SK-N-SH treated with all-trans-retinoic acid at 6 μM for 48 hours (cell line): Measurements from ENCODE around the gene SLC6A19.

Source experiments
- ATAC-seq: fragments of 200-7000 bp; cut with Tn5 transposase; 3 replicates; pipeline ENCODE4 v1.9.1; 2020; ENCODE audit warnings: mild to moderate bottlenecking, moderate library complexity
- ARNTL ChIP-seq: fragments of 450-650 bp; formaldehyde crosslinking; IDR thresholded peaks from 2 replicates; pipeline ENCODE4 v1.5.0; 2020; ENCODE audit warnings: low read depth, mild to moderate bottlenecking, moderate library complexity, borderline replicate concordance
- BACH2 ChIP-seq: fragments of 250-450 bp; sonication (Bioruptor Pico); IDR thresholded peaks from 2 replicates; pipeline ENCODE4 v1.9.0; 2021; ENCODE audit warnings: mild to moderate bottlenecking, borderline replicate concordance
- CSDC2 ChIP-seq: fragments of 250-450 bp; sonication (Bioruptor Pico); IDR thresholded peaks from 2 replicates; pipeline ENCODE4 v1.5.0; 2020; ENCODE audit warnings: mild to moderate bottlenecking, moderate library complexity
- ESRRG ChIP-seq: fragments of 250-450 bp; sonication (Bioruptor Pico); IDR thresholded peaks from 2 replicates; pipeline ENCODE4 v1.6.1; 2021; ENCODE audit warnings: mild to moderate bottlenecking
- GLIS3 ChIP-seq: fragments of 250-450 bp; sonication (Bioruptor Pico); IDR thresholded peaks from 2 replicates; pipeline ENCODE4 v1.5.0; 2020; ENCODE audit warnings: mild to moderate bottlenecking, moderate library complexity
- ISL1 ChIP-seq: fragments of 250-450 bp; sonication (Bioruptor Pico); IDR thresholded peaks from 2 replicates; pipeline ENCODE4 v2.1.2; 2022; ENCODE audit warnings: mild to moderate bottlenecking, moderate library complexity
- OSR1 ChIP-seq: fragments of 250-450 bp; sonication (Bioruptor Pico); IDR thresholded peaks from 2 replicates; pipeline ENCODE4 v1.8.0; 2022; ENCODE audit warnings: moderate library complexity, mild to moderate bottlenecking, inconsistent platforms
- PPARA ChIP-seq: fragments of 250-450 bp; sonication (Bioruptor Pico); IDR thresholded peaks from 2 replicates; pipeline ENCODE4 v1.5.0; 2020; ENCODE audit warnings: mild to moderate bottlenecking, borderline replicate concordance
- RARB ChIP-seq: fragments of 250-450 bp; sonication (Bioruptor Pico); IDR thresholded peaks from 2 replicates; pipeline ENCODE4 v1.8.0; 2021; ENCODE audit warnings: mild to moderate bottlenecking, moderate library complexity
- SNAI2 ChIP-seq: fragments of 250-450 bp; sonication (Bioruptor Pico); IDR thresholded peaks from 2 replicates; pipeline ENCODE4 v1.5.0; 2020; ENCODE audit warnings: mild to moderate bottlenecking, moderate library complexity
- TOX ChIP-seq: fragments of 250-450 bp; sonication (Bioruptor Pico); IDR thresholded peaks from 2 replicates; pipeline ENCODE4 v1.8.0; 2021; ENCODE audit warnings: mild to moderate bottlenecking, moderate library complexity, borderline replicate concordance
- ZC3H10 ChIP-seq: fragments of 250-450 bp; sonication (Bioruptor Pico); IDR thresholded peaks from 2 replicates; pipeline ENCODE4 v1.5.1; 2021; ENCODE audit warnings: mild to moderate bottlenecking, moderate library complexity
- ZFP3 ChIP-seq: fragments of 250-450 bp; sonication (Bioruptor Pico); IDR thresholded peaks from 2 replicates; pipeline ENCODE4 v1.5.0; 2020; ENCODE audit warnings: mild to moderate bottlenecking, moderate library complexity
- ZFP30 ChIP-seq: fragments of 450-650 bp; formaldehyde crosslinking; IDR thresholded peaks from 2 replicates; pipeline ENCODE4 v1.5.0; 2022; ENCODE audit warnings: mild to moderate bottlenecking, moderate library complexity
- ZNF70 ChIP-seq: fragments of 450-650 bp; formaldehyde crosslinking; IDR thresholded peaks from 2 replicates; pipeline ENCODE4 v1.5.0; 2020; ENCODE audit warnings: mild to moderate bottlenecking, moderate library complexity
- ZNF8 ChIP-seq: fragments of 450-650 bp; formaldehyde crosslinking; IDR thresholded peaks from 2 replicates; pipeline ENCODE4 v1.5.0; 2020; ENCODE audit warnings: mild to moderate bottlenecking, moderate library complexity
- TF ChIP-seq, protein P1 (sequence below): fragments of 250-450 bp; sonication (Bioruptor Pico); IDR thresholded peaks from 2 replicates; pipeline ENCODE4 v1.5.1; 2020; ENCODE audit warnings: low read depth, mild to moderate bottlenecking, moderate library complexity
- TF ChIP-seq, protein P2 (sequence below): fragments of 250-450 bp; sonication (Bioruptor Pico); IDR thresholded peaks from 2 replicates; pipeline ENCODE4 v1.5.0; 2020; ENCODE audit warnings: mild to moderate bottlenecking, moderate library complexity
- TF ChIP-seq, protein P3 (sequence below): fragments of 250-450 bp; sonication (Bioruptor Pico); IDR thresholded peaks from 2 replicates; pipeline ENCODE4 v1.8.0; 2021; ENCODE audit warnings: low read depth, mild to moderate bottlenecking, moderate library complexity, borderline replicate concordance
- TF ChIP-seq, protein P4 (sequence below): fragments of 250-450 bp; sonication (Bioruptor Pico); IDR thresholded peaks from 2 replicates; pipeline ENCODE4 v1.5.1; 2021; ENCODE audit warnings: mild to moderate bottlenecking, moderate library complexity
- TF ChIP-seq, protein P5 (sequence below): fragments of 250-450 bp; sonication (Bioruptor Pico); IDR thresholded peaks from 2 replicates; pipeline ENCODE4 v1.8.0; 2020; ENCODE audit warnings: mild to moderate bottlenecking, moderate library complexity, borderline replicate concordance

The SLC6A19 gene

DNA sequence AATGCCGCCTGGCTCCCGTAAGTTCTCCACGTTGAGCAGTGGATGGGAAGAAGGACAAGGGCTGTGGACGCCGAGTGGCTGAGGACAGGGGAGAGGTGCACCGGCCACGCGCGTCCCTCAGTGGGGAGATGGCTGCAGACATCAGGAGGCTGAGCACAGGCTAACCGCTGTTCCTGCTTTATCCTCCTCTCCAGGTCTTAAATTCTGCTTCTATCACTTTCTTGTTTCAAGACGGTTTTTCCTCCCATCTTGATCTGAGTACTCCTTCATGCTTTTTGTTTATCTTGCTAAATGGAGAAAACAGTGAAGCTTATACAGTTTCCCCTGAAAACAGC lies 42.1 kb upstream of the SLC6A19 start:
- TF ChIP-seq GLIS3: no peak
- TF ChIP-seq, protein P1, sequence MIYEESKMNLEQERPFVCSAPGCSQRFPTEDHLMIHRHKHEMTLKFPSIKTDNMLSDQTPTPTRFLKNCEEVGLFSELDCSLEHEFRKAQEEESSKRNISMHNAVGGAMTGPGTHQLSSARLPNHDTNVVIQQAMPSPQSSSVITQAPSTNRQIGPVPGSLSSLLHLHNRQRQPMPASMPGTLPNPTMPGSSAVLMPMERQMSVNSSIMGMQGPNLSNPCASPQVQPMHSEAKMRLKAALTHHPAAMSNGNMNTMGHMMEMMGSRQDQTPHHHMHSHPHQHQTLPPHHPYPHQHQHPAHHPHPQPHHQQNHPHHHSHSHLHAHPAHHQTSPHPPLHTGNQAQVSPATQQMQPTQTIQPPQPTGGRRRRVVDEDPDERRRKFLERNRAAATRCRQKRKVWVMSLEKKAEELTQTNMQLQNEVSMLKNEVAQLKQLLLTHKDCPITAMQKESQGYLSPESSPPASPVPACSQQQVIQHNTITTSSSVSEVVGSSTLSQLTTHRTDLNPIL (CRISPR knock-in tag): no peak
- TF ChIP-seq OSR1 (CRISPR knock-in tag): no peak
- no peak for TF ChIP-seq ZFP30 (CRISPR knock-in tag)
- no peak for TF ChIP-seq TOX (CRISPR knock-in tag)
- TF ChIP-seq, protein P2, sequence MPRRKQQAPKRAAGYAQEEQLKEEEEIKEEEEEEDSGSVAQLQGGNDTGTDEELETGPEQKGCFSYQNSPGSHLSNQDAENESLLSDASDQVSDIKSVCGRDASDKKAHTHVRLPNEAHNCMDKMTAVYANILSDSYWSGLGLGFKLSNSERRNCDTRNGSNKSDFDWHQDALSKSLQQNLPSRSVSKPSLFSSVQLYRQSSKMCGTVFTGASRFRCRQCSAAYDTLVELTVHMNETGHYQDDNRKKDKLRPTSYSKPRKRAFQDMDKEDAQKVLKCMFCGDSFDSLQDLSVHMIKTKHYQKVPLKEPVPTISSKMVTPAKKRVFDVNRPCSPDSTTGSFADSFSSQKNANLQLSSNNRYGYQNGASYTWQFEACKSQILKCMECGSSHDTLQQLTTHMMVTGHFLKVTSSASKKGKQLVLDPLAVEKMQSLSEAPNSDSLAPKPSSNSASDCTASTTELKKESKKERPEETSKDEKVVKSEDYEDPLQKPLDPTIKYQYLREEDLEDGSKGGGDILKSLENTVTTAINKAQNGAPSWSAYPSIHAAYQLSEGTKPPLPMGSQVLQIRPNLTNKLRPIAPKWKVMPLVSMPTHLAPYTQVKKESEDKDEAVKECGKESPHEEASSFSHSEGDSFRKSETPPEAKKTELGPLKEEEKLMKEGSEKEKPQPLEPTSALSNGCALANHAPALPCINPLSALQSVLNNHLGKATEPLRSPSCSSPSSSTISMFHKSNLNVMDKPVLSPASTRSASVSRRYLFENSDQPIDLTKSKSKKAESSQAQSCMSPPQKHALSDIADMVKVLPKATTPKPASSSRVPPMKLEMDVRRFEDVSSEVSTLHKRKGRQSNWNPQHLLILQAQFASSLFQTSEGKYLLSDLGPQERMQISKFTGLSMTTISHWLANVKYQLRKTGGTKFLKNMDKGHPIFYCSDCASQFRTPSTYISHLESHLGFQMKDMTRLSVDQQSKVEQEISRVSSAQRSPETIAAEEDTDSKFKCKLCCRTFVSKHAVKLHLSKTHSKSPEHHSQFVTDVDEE: no peak
- TF ChIP-seq ISL1 (CRISPR knock-in tag): no peak
- TF ChIP-seq ZFP3 (CRISPR knock-in tag): no peak
- TF ChIP-seq PPARA: no peak
- no peak for TF ChIP-seq SNAI2
- TF ChIP-seq, protein P3, sequence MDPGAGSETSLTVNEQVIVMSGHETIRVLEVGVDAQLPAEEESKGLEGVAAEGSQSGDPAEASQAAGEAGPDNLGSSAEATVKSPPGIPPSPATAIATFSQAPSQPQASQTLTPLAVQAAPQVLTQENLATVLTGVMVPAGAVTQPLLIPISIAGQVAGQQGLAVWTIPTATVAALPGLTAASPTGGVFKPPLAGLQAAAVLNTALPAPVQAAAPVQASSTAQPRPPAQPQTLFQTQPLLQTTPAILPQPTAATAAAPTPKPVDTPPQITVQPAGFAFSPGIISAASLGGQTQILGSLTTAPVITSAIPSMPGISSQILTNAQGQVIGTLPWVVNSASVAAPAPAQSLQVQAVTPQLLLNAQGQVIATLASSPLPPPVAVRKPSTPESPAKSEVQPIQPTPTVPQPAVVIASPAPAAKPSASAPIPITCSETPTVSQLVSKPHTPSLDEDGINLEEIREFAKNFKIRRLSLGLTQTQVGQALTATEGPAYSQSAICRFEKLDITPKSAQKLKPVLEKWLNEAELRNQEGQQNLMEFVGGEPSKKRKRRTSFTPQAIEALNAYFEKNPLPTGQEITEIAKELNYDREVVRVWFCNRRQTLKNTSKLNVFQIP: no peak
- TF ChIP-seq, protein P4, sequence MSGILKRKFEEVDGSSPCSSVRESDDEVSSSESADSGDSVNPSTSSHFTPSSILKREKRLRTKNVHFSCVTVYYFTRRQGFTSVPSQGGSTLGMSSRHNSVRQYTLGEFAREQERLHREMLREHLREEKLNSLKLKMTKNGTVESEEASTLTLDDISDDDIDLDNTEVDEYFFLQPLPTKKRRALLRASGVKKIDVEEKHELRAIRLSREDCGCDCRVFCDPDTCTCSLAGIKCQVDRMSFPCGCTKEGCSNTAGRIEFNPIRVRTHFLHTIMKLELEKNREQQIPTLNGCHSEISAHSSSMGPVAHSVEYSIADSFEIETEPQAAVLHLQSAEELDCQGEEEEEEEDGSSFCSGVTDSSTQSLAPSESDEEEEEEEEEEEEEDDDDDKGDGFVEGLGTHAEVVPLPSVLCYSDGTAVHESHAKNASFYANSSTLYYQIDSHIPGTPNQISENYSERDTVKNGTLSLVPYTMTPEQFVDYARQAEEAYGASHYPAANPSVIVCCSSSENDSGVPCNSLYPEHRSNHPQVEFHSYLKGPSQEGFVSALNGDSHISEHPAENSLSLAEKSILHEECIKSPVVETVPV: no peak
- TF ChIP-seq ZC3H10: no peak
- TF ChIP-seq CSDC2 (CRISPR knock-in tag): no peak
- no peak for TF ChIP-seq ESRRG
- no peak for TF ChIP-seq BACH2 (CRISPR knock-in tag)
- no peak for TF ChIP-seq ARNTL
- no peak for TF ChIP-seq ZNF8
- TF ChIP-seq, all 23 proteins: peak for 0
- no peak for ATAC-seq

DNA sequence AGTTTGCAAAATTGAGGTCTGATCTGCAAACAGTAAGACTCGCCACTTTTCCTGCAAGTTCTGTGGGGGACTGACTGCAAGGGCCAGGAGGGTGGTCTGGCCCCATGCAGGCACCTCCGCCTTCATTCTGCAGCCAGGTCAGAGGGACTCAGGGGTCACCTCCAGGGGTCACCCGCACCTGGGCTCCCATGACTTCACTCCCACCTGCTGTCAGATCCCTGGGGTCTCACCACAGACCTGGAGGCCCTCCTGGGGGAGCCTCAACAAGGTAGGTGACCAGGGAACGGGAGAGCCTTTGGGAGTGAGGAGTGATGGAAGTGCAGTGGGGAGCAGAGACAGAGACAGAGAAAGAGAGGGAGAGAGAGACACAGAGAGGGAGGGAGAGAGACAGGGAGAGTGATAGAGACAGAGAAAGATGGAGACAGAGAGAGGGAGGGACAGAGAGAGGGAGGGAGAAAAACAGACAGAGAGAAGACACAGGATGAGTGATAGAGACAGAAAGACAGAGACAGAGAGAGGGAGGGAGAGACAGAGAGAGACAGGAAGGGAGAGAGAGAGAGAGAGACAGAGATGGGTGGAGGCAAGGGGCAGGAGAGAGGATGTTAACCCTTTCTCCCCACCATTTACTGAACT lies 41.5 kb upstream of the SLC6A19 start:
- TF ChIP-seq TOX (CRISPR knock-in tag) (no peak), RARB (no peak), ZFP3 (CRISPR knock-in tag) (no peak), ARNTL (no peak), ZNF70 (no peak), ZNF8 (no peak), PPARA (no peak), ISL1 (CRISPR knock-in tag) (no peak), ZFP30 (CRISPR knock-in tag) (no peak)
- TF ChIP-seq, protein P2: no peak
- TF ChIP-seq, protein P1 (CRISPR knock-in tag): no peak
- TF ChIP-seq, protein P5, sequence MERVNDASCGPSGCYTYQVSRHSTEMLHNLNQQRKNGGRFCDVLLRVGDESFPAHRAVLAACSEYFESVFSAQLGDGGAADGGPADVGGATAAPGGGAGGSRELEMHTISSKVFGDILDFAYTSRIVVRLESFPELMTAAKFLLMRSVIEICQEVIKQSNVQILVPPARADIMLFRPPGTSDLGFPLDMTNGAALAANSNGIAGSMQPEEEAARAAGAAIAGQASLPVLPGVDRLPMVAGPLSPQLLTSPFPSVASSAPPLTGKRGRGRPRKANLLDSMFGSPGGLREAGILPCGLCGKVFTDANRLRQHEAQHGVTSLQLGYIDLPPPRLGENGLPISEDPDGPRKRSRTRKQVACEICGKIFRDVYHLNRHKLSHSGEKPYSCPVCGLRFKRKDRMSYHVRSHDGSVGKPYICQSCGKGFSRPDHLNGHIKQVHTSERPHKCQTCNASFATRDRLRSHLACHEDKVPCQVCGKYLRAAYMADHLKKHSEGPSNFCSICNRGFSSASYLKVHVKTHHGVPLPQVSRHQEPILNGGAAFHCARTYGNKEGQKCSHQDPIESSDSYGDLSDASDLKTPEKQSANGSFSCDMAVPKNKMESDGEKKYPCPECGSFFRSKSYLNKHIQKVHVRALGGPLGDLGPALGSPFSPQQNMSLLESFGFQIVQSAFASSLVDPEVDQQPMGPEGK (CRISPR knock-in tag): no peak
- TF ChIP-seq, protein P3: no peak
- TF ChIP-seq, protein P4: no peak
- TF ChIP-seq, all 23 proteins: peak for 0
- ATAC-seq: no peak
